HepG2 (cell line): ENCODE data around the gene SLC22A7. TPM values are rescaled to one million over a fixed set of nuclear protein-coding genes. Genes with fewer than 3 reads are reported as not detected.

Experiments
- ELF1 ChIP-seq: sonication (generic); formaldehyde crosslinking; IDR thresholded peaks from 2 replicates; pipeline ENCODE4 v1.4.0; 2020; ENCODE audit warnings: missing genetic modification reagents
- FIP1L1 ChIP-seq: fragments of 200-400 bp; formaldehyde crosslinking; IDR thresholded peaks from 2 replicates; pipeline ENCODE4 v1.6.1; 2018; ENCODE audit warnings: low read depth, mild to moderate bottlenecking, low read length, moderate library complexity, borderline replicate concordance; ENCODE audit not compliant: insufficient read depth
- HMGXB4 ChIP-seq, 2 experiments: sonication (generic) in 1 of 2; formaldehyde crosslinking in 1 of 2; IDR thresholded peaks; 2 replicates each; pipeline versions ENCODE4 v1.4.0 to v1.6.1; 2018 to 2020; ENCODE audit warnings: missing genetic modification reagents in 2 of 2, borderline replicate concordance in 1 of 2, low read depth in 1 of 2, mild to moderate bottlenecking in 1 of 2, missing biosample characterization in 1 of 2
- MAFF ChIP-seq: IDR thresholded peaks from 2 replicates; pipeline ENCODE4 v1.6.1; 2011; ENCODE audit warnings: low read depth, low read length, improper control_type of control experiment
- MIXL1 ChIP-seq: IDR thresholded peaks from 2 replicates; pipeline ENCODE4 v1.6.1; 2016
- PPARG ChIP-seq: conservative IDR thresholded peaks from 2 replicates; pipeline ENCODE4 v1.6.1; 2016; ENCODE audit warnings: missing biosample characterization, missing genetic modification reagents
- SAP130 ChIP-seq: IDR thresholded peaks from 2 replicates; pipeline ENCODE4 v1.6.1; 2016; ENCODE audit warnings: low read depth
- ZC3H13 ChIP-seq: sonication (generic); formaldehyde crosslinking; IDR thresholded peaks from 2 replicates; pipeline ENCODE4 v1.8.1; 2023; ENCODE audit warnings: mild to moderate bottlenecking, missing genetic modification reagents, moderate library complexity
- ZNF101 ChIP-seq: sonication (generic); formaldehyde crosslinking; IDR thresholded peaks from 2 replicates; pipeline ENCODE4 v1.4.0; 2020; ENCODE audit warnings: mild to moderate bottlenecking, low read depth, missing genetic modification reagents, borderline replicate concordance
- ZNF333 ChIP-seq: sonication (generic); formaldehyde crosslinking; IDR thresholded peaks from 2 replicates; pipeline ENCODE4 v1.4.0; 2020; ENCODE audit warnings: mild to moderate bottlenecking, missing genetic modification reagents, borderline replicate concordance
- ZNF430 ChIP-seq: sonication (generic); formaldehyde crosslinking; IDR thresholded peaks from 2 replicates; pipeline ENCODE4 v1.9.0; 2021; ENCODE audit warnings: mild to moderate bottlenecking, missing genetic modification reagents
- ZNF598 ChIP-seq: sonication (generic); formaldehyde crosslinking; IDR thresholded peaks from 2 replicates; pipeline ENCODE4 v1.5.1; 2020; ENCODE audit warnings: mild to moderate bottlenecking, missing genetic modification reagents, borderline replicate concordance
- ZNF891 ChIP-seq: sonication (generic); formaldehyde crosslinking; IDR thresholded peaks from 2 replicates; pipeline ENCODE4 v1.5.0; 2020; ENCODE audit warnings: mild to moderate bottlenecking, missing genetic modification reagents
- polyA plus RNA-seq, 8 experiments: library from polyadenylated mRNA; depleted of rRNA in 3 of 8; stranded (reverse) in 7 of 8; unstranded in 1 of 8; fragments of >200 nt; fragmentation: Illumina TruSeq in 4 of 8; extraction: Trizol in 4 of 8; gene quantifications; 2 replicates each; pipeline versions ENCODE4 v1.2.1 to v1.2.3, GENCODE V29; 2011 to 2016; ENCODE audit warnings: low read depth in 4 of 8, missing spikeins in 1 of 8, mixed read lengths in 1 of 8; ENCODE audit not compliant: insufficient read depth in 1 of 8
- total RNA-seq, 5 experiments: library from RNA; depleted of rRNA; stranded (reverse); fragments of >200 nt; fragmentation: Illumina TruSeq; extraction: Trizol; gene quantifications; 2 replicates each; pipeline ENCODE4 v1.2.3, GENCODE V29; 2016; ENCODE audit warnings: low read depth in 1 of 5
- TF ChIP-seq, protein P1 (sequence below): sonication (generic); formaldehyde crosslinking; IDR thresholded peaks from 2 replicates; pipeline ENCODE4 v1.8.0; 2022; ENCODE audit warnings: mild to moderate bottlenecking, missing genetic modification reagents, moderate library complexity
- TF ChIP-seq, protein P2 (sequence below): sonication (generic); formaldehyde crosslinking; IDR thresholded peaks from 2 replicates; pipeline ENCODE4 v1.4.0; 2020; ENCODE audit warnings: mild to moderate bottlenecking, missing genetic modification reagents
- TF ChIP-seq, protein P3 (sequence below): sonication (generic); formaldehyde crosslinking; IDR thresholded peaks from 2 replicates; pipeline ENCODE4 v1.5.1; 2020; ENCODE audit warnings: mild to moderate bottlenecking, missing genetic modification reagents, moderate library complexity

The SLC22A7 gene
- total and polyA plus RNA-seq, 2 of the 13 experiments (the other 11 are each of a cell fraction or from before 2014, with no cell fraction given): 5.3 to 22.6 TPM

DNA sequence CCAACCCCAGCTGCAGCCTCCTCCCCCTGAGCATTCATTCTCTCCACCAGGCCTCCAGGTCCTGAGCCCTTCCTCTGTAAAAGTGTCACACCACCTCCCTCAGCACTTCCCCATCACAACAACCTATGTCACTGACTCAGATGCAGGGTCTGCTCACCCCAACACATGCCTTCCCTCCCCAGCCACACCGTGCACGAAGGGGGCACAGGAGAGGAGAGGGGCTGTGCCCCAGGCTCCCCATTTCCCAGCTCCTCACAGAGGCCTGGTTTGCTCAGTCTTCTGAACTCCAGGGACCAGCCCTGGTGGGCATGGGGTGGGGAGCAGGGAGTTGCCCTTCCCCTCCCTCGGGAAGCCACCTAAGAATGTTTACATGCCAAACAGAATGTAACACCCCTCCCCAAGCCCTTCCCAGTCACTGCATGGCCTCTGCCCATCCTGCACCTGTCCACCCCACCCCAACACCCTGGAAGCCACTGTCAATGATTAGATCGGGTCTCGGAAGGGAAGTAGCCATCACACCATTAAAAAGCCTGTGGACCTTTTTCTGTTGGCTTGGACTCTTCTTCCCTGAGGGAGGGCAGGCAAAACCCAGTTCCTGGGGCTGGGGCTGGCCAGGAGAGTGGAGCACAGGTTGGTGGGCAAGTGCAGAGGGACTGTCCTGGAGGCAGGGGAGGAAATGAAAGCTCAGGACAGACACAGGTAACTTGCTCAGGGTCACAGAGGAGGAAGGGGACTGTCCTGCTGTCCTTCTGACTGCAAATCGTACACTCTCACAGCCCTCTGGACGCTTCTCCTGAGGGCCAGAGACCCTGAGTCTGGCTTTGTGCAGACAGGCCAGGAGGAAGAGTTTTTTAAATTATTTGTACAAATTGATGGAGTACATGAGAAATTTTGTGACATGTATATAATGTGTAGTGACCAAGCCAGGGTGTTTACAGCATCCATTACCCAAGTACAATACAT is 10.1 kb upstream of the SLC22A7 start (continued):
- TF ChIP-seq, protein P1, sequence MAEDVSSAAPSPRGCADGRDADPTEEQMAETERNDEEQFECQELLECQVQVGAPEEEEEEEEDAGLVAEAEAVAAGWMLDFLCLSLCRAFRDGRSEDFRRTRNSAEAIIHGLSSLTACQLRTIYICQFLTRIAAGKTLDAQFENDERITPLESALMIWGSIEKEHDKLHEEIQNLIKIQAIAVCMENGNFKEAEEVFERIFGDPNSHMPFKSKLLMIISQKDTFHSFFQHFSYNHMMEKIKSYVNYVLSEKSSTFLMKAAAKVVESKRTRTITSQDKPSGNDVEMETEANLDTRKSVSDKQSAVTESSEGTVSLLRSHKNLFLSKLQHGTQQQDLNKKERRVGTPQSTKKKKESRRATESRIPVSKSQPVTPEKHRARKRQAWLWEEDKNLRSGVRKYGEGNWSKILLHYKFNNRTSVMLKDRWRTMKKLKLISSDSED (CRISPR knock-in tag): no peak
- TF ChIP-seq ZNF333 (CRISPR knock-in tag): peak; percentile 63; the same call in 1 of the 2 replicates
- TF ChIP-seq MAFF: no peak
- TF ChIP-seq ZNF101 (CRISPR knock-in tag): no peak
- TF ChIP-seq ZNF430 (CRISPR knock-in tag): no peak
- no peak for TF ChIP-seq FIP1L1
- TF ChIP-seq ZC3H13 (CRISPR knock-in tag): no peak; the same call in 1 of the 2 replicates
- peak; percentile 71 for TF ChIP-seq ZNF891 (CRISPR knock-in tag)
- no peak for TF ChIP-seq MIXL1 (CRISPR knock-in tag)
- TF ChIP-seq PPARG (CRISPR knock-in tag): no peak
- TF ChIP-seq HMGXB4 (CRISPR knock-in tag; IDR thresholded peaks at IDR 0.05; ENCODE audit: borderline replicate concordance in 1 of 2, low read depth in 1 of 2): 0 out of 4 replicates have a peak, but pooled peaks of 1 of the 2 experiments have one; percentile 14
- TF ChIP-seq SAP130 (CRISPR knock-in tag): 0 out of 2 replicates have a peak, but pooled peaks have one; percentile 8
- TF ChIP-seq ELF1 (CRISPR knock-in tag): peak; percentile 27; the same call in 1 of the 2 replicates
- TF ChIP-seq, protein P2, sequence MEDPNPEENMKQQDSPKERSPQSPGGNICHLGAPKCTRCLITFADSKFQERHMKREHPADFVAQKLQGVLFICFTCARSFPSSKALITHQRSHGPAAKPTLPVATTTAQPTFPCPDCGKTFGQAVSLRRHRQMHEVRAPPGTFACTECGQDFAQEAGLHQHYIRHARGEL (CRISPR knock-in tag): no peak
- 0 out of 2 replicates have a peak, but pooled peaks have one; percentile 63 for TF ChIP-seq ZNF598 (CRISPR knock-in tag)
- TF ChIP-seq, protein P3, sequence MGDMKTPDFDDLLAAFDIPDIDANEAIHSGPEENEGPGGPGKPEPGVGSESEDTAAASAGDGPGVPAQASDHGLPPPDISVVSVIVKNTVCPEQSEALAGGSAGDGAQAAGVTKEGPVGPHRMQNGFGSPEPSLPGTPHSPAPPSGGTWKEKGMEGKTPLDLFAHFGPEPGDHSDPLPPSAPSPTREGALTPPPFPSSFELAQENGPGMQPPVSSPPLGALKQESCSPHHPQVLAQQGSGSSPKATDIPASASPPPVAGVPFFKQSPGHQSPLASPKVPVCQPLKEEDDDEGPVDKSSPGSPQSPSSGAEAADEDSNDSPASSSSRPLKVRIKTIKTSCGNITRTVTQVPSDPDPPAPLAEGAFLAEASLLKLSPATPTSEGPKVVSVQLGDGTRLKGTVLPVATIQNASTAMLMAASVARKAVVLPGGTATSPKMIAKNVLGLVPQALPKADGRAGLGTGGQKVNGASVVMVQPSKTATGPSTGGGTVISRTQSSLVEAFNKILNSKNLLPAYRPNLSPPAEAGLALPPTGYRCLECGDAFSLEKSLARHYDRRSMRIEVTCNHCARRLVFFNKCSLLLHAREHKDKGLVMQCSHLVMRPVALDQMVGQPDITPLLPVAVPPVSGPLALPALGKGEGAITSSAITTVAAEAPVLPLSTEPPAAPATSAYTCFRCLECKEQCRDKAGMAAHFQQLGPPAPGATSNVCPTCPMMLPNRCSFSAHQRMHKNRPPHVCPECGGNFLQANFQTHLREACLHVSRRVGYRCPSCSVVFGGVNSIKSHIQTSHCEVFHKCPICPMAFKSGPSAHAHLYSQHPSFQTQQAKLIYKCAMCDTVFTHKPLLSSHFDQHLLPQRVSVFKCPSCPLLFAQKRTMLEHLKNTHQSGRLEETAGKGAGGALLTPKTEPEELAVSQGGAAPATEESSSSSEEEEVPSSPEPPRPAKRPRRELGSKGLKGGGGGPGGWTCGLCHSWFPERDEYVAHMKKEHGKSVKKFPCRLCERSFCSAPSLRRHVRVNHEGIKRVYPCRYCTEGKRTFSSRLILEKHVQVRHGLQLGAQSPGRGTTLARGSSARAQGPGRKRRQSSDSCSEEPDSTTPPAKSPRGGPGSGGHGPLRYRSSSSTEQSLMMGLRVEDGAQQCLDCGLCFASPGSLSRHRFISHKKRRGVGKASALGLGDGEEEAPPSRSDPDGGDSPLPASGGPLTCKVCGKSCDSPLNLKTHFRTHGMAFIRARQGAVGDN (CRISPR knock-in tag): peak; percentile 62
